ENCODE data around the gene ZNF222.

ZNF222 gene

DNA sequence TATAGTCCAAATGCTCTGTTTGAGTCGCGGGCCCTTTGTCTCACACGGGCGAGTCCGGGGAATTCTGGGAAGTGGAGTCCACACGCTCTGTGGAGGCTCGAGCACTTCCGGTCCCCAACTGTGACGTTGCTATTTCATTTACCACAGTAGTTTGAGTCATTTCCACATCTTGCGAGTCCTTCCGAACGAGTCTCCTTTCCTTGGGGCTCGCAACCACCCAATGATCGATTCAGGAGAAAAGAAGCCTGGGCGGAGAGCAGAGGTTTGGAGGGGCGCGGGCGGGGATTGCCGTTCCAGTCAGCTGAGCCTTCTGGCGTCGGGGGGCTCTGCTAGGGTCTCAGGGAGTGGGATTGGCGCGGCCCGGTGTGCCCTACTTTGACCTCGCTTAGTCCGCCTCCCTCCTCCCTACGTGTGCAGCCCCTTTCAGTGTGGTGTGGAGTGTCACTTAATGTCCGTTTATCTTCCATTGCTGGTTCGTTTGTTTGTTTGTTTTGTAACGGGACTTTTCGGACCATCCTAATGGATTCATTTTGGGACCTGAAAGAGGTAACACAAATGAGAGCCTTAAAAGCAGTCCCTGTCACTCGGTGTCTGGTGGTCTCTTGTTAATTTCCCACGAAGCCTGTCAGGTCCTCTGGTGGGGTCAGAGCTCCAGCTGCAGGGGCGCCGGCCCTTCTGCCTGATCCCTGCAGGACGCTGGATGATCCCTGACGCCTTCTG, at the start of gene ZNF222:
ZNF222 (plus strand) TSS at position 163 of the 720 bp plus-strand sequence; CDS start at position 221, 58 bp downstream.
- Mint-ChIP-seq H3K27ac (peak within 1 kb of the TSS; percentile 91), H3K9me3 (peaks cover 44% of the 10 kb centered on the region), H3K27me3 (no peaks in the 10 kb centered on the region), H3K36me3 (ENCODE audit: low read depth) (peaks cover 48% of the 10 kb centered on the region), H3K4me1 (peaks cover 18% of the 10 kb centered on the region), H3K4me3 (peak within 1 kb of the TSS; percentile 94)
- ATAC-seq (peak; percentile 100), DNase-seq (peak; percentile 78)

GRCh38 chr19:43976732-43977131, 48.4 kb upstream of the ZNF222 start:
- Mint-ChIP-seq H3K9me3 (peaks cover 38% of the 10 kb centered on the region), H3K36me3 (ENCODE audit: low read depth) (peaks cover 7% of the 10 kb centered on the region), H3K4me1 (no peaks in the 10 kb centered on the region), H3K4me3 (no peak overlapping the region), H3K27ac (no peak overlapping the region), H3K27me3 (no peaks in the 10 kb centered on the region)
- ATAC-seq (no peak), DNase-seq (no peak)

DNA sequence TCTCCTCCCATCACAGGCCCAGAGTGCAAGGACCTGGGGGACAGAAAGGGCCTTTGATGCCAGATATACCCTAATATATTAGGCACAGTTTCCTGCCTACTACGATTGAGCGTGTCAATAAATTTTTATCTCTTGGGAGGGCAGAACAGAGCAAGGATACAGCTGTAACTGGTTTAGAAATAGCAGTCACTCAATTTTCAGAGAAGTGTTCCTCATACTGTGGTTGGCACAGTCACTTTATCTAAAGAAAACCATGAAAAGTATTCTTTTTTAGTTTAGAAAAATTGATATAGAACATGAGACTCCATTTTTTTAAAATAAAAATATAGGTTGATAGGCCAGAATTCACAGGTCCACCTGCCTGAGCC, 41.7 kb upstream of the ZNF222 start:
- no peak for DNase-seq
- Mint-ChIP-seq H3K27ac (no peak overlapping the region), H3K36me3 (ENCODE audit: low read depth) (peaks cover 6% of the 10 kb centered on the region), H3K4me1 (peaks cover 11% of the 10 kb centered on the region), H3K9me3 (peaks cover 10% of the 10 kb centered on the region), H3K27me3 (no peaks in the 10 kb centered on the region), H3K4me3 (peak overlapping the region; percentile 97)
- no peak for ATAC-seq

- DNase-seq (peak; percentile 68), ATAC-seq (peak; percentile 88)
- peak within 1 kb of the TSS; percentile 97 for H3K4me3 Mint-ChIP-seq
- H3K36me3 Mint-ChIP-seq (ENCODE audit: low read depth): peaks cover 12% of the 10 kb centered on the region
- peaks cover 11% of the 10 kb centered on the region for H3K4me1 Mint-ChIP-seq
- no peaks in the 10 kb centered on the region for H3K27me3 Mint-ChIP-seq
- peaks cover 14% of the 10 kb centered on the region for H3K9me3 Mint-ChIP-seq
- peak within 1 kb of the TSS; percentile 91 for H3K27ac Mint-ChIP-seq
Observed at GRCh38 chr19:43983912-43984686, 41.1 kb upstream of the ZNF222 start, which contains the start of gene ZNF155. Gene ZNF155, plus strand, starts transcription at chr19:43984188. Its CDS starts 4,356 bp downstream, at chr19:43988544.

- Mint-ChIP-seq H3K27ac (no peak overlapping the region), H3K36me3 (ENCODE audit: low read depth) (peaks cover 17% of the 10 kb centered on the region)
Observed at GRCh38 chr19:43984687-43985000, 40.5 kb upstream of the ZNF222 start.

GRCh38 chr19:43997631-43998290, 27.4 kb upstream of the ZNF222 start:
- Mint-ChIP-seq H3K36me3 (ENCODE audit: low read depth) (peaks cover 60% of the 10 kb centered on the region), H3K4me1 (peaks cover 10% of the 10 kb centered on the region), H3K9me3 (peaks cover 59% of the 10 kb centered on the region), H3K4me3 (no peak overlapping the region), H3K27me3 (no peaks in the 10 kb centered on the region), H3K27ac (no peak overlapping the region)
- no peak for DNase-seq
- no peak for ATAC-seq

More at GRCh38 chr19:43984687-43985000, 40.5 kb upstream of the ZNF222 start:
- H3K27me3 Mint-ChIP-seq: no peaks in the 10 kb centered on the region
- H3K4me1 Mint-ChIP-seq: peaks cover 11% of the 10 kb centered on the region
- H3K9me3 Mint-ChIP-seq: peaks cover 17% of the 10 kb centered on the region
- H3K4me3 Mint-ChIP-seq: peak overlapping the region; percentile 97
- peak; percentile 5 for DNase-seq
- ATAC-seq: no peak

- Mint-ChIP-seq H3K4me3 (peak overlapping the region; percentile 99), H3K36me3 (ENCODE audit: low read depth) (peaks cover 36% of the 10 kb centered on the region), H3K27me3 (no peaks in the 10 kb centered on the region), H3K9me3 (peaks cover 54% of the 10 kb centered on the region), H3K4me1 (peaks cover 20% of the 10 kb centered on the region), H3K27ac (peak overlapping the region; percentile 97)
- no peak for ATAC-seq
- no peak for DNase-seq
Observed at GRCh38 chr19:44002212-44002565, 23.0 kb upstream of the ZNF222 start.

DNA sequence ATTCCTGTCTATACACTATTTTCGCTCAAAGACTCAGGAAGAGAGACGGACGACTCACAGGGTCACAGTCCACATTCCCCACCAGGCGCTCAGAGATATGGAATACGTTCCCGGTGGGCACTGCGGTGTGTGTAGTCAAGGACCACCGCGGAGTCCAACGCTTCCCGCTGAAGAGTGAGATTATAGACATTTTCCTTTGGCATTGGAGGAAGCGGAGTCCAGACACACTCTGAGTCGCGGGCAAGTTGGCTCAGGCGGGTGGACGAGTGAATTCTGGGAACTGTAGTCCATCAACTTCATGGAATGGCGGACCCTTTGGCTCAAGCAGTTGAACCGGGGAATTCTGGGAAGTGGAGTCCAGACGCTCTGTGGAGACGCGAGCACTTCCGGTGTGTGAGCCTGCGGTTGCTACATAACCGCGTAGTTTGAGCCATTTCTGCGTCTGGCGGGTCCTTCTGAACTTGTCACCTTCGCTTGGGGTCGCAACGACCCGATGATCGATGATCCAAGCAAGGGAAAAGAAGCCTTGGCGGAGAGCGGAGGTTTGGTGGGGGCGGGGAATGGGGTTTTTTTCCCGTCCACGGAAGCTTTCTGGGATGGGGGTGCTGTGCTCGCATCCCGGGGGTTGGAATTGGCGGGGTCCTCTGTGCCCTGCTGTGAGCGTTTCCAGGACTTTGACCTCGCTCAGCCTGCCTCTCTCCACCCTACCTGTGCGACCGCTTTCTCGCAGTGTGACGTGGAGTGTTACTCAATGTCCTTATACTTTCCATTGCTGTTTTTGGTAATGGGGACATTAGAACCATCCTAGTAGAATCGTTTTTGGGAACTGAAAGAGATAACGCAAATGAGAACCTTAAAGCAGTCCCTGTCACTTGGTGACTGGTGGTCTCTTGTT, 22.4 kb upstream of the ZNF222 start, which contains the start of gene ZNF230:
ZNF230 (plus strand) TSS at position 392 of the 895 bp plus-strand sequence. CDS start 4,122 bp downstream, outside the sequence.
- peak within 1 kb of the TSS; percentile 97 for H3K27ac Mint-ChIP-seq
- H3K9me3 Mint-ChIP-seq: peaks cover 57% of the 10 kb centered on the region
- peak within 1 kb of the TSS; percentile 99 for H3K4me3 Mint-ChIP-seq
- ATAC-seq (peak; percentile 97), DNase-seq (peak; percentile 77)
- peaks cover 20% of the 10 kb centered on the region for H3K4me1 Mint-ChIP-seq
- peaks cover 39% of the 10 kb centered on the region for H3K36me3 Mint-ChIP-seq (ENCODE audit: low read depth)
- no peaks in the 10 kb centered on the region for H3K27me3 Mint-ChIP-seq

DNA sequence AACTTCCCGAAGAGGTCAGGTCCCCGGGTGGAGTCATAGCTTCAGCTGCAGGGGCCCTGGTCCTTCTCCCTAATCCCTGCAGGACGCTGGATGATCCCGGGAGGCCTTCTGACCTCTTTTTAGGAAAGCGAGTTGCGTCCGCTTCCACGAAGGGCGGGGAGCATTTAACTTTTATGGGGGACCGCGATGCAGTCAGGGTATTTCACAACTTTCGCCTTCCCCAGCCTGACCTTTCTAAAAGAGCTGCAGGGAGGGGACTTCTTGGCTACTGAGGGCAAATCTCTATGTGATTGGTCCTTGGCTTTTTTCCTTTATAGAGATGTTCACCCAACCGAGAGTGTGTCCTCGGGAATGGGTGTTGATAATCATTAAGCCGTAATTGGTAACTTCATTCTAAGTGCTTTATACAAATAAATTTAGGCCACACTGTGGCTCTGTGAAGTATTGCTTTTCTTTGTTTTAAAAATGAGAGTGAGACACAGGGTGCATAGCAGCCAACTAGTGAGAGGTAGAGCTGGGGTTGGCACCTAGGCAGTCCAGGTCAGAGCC, 21.6 kb upstream of the ZNF222 start:
- DNase-seq: peak; percentile 16
- peaks cover 40% of the 10 kb centered on the region for H3K36me3 Mint-ChIP-seq (ENCODE audit: low read depth)
- peak; percentile 34 for ATAC-seq

DNA sequence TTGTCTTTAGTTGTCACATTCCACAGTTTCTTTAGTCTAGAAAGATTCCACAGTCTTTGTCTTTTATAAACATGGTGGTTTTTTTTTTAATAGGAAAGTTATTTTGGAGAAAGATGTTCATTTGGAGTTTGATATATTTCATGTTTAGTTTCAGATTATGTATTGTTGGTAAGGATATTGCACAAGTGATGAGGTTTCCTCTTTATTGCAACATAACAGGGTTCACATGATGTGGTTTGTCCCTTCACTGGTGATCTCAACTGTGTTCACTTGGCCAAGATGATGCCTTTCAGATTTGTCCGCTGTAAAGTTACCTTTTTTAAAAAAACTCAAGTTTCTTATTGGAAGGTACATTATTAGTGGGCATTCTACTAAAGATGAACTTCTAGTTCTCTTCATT, 19.2 kb upstream of the ZNF222 start:
- Mint-ChIP-seq H3K9me3 (peaks cover 66% of the 10 kb centered on the region), H3K36me3 (ENCODE audit: low read depth) (peaks cover 61% of the 10 kb centered on the region), H3K27me3 (no peaks in the 10 kb centered on the region), H3K27ac (no peak overlapping the region), H3K4me1 (peaks cover 20% of the 10 kb centered on the region), H3K4me3 (no peak overlapping the region)
- DNase-seq (no peak), ATAC-seq (no peak)

More for the DNA sequence above, 21.6 kb upstream of the ZNF222 start:
- Mint-ChIP-seq H3K4me1 (peaks cover 20% of the 10 kb centered on the region), H3K27ac (peak overlapping the region; percentile 97), H3K4me3 (peak overlapping the region; percentile 99), H3K27me3 (no peaks in the 10 kb centered on the region), H3K9me3 (peaks cover 58% of the 10 kb centered on the region)

DNA sequence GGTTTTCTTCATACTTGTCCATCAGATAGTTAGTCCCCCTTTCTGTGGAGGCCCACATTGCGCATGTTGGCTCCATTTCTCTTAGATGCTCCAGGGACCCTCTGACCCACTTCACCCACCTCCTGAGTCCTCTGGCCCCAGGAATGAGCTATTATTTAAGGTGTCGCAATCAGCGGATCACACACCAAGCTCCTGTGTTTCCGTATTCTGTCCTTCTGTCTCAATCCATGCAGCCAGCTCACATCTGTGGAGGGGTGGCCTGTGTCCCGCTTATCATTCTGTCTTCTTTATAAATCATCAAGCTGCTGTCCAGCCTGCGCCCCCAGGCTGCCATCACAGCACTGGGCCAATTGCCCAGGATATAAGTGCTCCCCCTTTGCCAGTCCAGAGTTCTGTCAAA, 17.7 kb upstream of the ZNF222 start:
- Mint-ChIP-seq H3K4me3 (no peak overlapping the region), H3K27me3 (no peaks in the 10 kb centered on the region), H3K36me3 (ENCODE audit: low read depth) (peaks cover 72% of the 10 kb centered on the region), H3K27ac (no peak overlapping the region), H3K9me3 (peaks cover 71% of the 10 kb centered on the region), H3K4me1 (peaks cover 13% of the 10 kb centered on the region)
- ATAC-seq: no peak
- DNase-seq: no peak

DNA sequence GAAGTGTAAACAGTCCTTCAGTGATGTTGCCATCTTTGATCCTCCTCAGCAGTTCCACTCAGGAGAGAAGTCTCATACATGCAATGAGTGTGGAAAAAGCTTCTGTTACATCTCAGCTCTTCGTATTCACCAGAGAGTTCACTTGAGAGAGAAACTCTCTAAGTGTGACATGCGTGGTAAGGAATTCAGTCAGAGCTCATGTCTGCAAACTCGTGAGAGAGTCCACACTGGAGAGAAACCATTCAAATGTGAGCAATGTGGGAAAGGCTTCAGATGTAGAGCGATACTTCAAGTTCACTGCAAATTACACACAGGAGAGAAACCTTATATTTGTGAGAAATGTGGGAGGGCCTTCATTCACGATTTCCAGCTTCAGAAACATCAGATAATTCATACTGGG, 14.7 kb upstream of the ZNF222 start:
- Mint-ChIP-seq H3K9me3 (peaks cover 94% of the 10 kb centered on the region), H3K27ac (no peak overlapping the region), H3K4me1 (no peaks in the 10 kb centered on the region), H3K36me3 (ENCODE audit: low read depth) (peaks cover 84% of the 10 kb centered on the region), H3K4me3 (no peak overlapping the region), H3K27me3 (no peaks in the 10 kb centered on the region)
- ATAC-seq (no peak), DNase-seq (no peak)

- DNase-seq (no peak), ATAC-seq (no peak)
- no peaks in the 10 kb centered on the region for H3K4me1 Mint-ChIP-seq
- H3K27me3 Mint-ChIP-seq: peaks cover 2% of the 10 kb centered on the region
- no peak overlapping the region for H3K4me3 Mint-ChIP-seq
- H3K27ac Mint-ChIP-seq: no peak overlapping the region
- H3K9me3 Mint-ChIP-seq: peaks cover 51% of the 10 kb centered on the region
- H3K36me3 Mint-ChIP-seq (ENCODE audit: low read depth): peaks cover 8% of the 10 kb centered on the region
Observed at GRCh38 chr19:44019498-44019897, 5.7 kb upstream of the ZNF222 start.

Data from activated naive CD8-positive, alpha-beta T cell treated with anti-CD3 and anti-CD28 coated beads, Interleukin-2, amount 50 U/mL, for 24 hours (primary cell).